Osteocyte (in vitro differentiated cells): ENCODE measurements around the gene EEF1AKMT3. TPM values are rescaled to one million over a fixed set of nuclear protein-coding genes. Genes with fewer than 3 reads are reported as not detected.
A peak's percentile ranks its signal among the peaks of the same experiment; 100 is the strongest.

Experiments
- DNase-seq: peaks from one replicate; pipeline ENCODE4 v3.0.0; 2021; ENCODE audit warnings: mixed read lengths; ENCODE audit not compliant: unreplicated experiment; ENCODE audit errors: extremely low spot score
- H3K27ac Mint-ChIP-seq: one replicate; pipeline ENCODE4 v1.8.0; 2021; ENCODE audit warnings: mild to moderate bottlenecking, mixed read lengths; ENCODE audit not compliant: unreplicated experiment
- H3K27me3 Mint-ChIP-seq: one replicate; pipeline ENCODE4 v1.8.0; 2021; ENCODE audit warnings: mixed read lengths; ENCODE audit not compliant: unreplicated experiment
- H3K36me3 Mint-ChIP-seq: one replicate; pipeline ENCODE4 v1.8.0; 2021; ENCODE audit warnings: mixed read lengths; ENCODE audit not compliant: unreplicated experiment
- H3K4me1 Mint-ChIP-seq: one replicate; pipeline ENCODE4 v1.8.0; 2021; ENCODE audit warnings: mixed read lengths; ENCODE audit not compliant: unreplicated experiment
- H3K4me3 Mint-ChIP-seq: one replicate; pipeline ENCODE4 v1.8.0; 2021; ENCODE audit warnings: mild to moderate bottlenecking, moderate library complexity, mixed read lengths; ENCODE audit not compliant: unreplicated experiment
- H3K9me3 Mint-ChIP-seq: one replicate; pipeline ENCODE4 v1.8.0; 2021; ENCODE audit warnings: mixed read lengths; ENCODE audit not compliant: unreplicated experiment
- CTCF ChIP-seq: fragments of 200-600 bp; sonication (generic); IDR thresholded peaks from 2 replicates; pipeline ENCODE4 v1.5.0; 2021; ENCODE audit warnings: antibody characterized with exemption, mild to moderate bottlenecking, moderate library complexity
- total RNA-seq: library from RNA; stranded (reverse); gene quantifications from 2 replicates; pipeline ENCODE4 v1.2.1, GENCODE V29; 2021

Gene EEF1AKMT3
- total RNA-seq, 1 donor from 2014 or later, result 9.8 TPM

- H3K27ac Mint-ChIP-seq, result no peak overlapping the region
- peaks cover 56% of the 10 kb centered on the region for H3K27me3 Mint-ChIP-seq
- H3K9me3 Mint-ChIP-seq, result no peaks in the 10 kb centered on the region
- no peaks in the 10 kb centered on the region for H3K36me3 Mint-ChIP-seq
- no peak overlapping the region for H3K4me3 Mint-ChIP-seq
- peaks cover 20% of the 10 kb centered on the region for H3K4me1 Mint-ChIP-seq
- DNase-seq, result no peak
- no peak for TF ChIP-seq CTCF
These were observed 39.5 kb upstream of the EEF1AKMT3 start for GRCh38 chr12:57732726-57733593.

- TF ChIP-seq CTCF, result no peak
- Mint-ChIP-seq H3K27me3 (peaks cover 53% of the 10 kb centered on the region), H3K36me3 (no peaks in the 10 kb centered on the region), H3K4me1 (peaks cover 21% of the 10 kb centered on the region), H3K9me3 (no peaks in the 10 kb centered on the region), H3K4me3 (no peak overlapping the region), H3K27ac (no peak overlapping the region)
- DNase-seq, result no peak
These were observed 38.5 kb upstream of the EEF1AKMT3 start for GRCh38 chr12:57733928-57734327.

- Mint-ChIP-seq H3K27ac (no peak overlapping the region), H3K27me3 (peaks cover 60% of the 10 kb centered on the region), H3K4me1 (peaks cover 26% of the 10 kb centered on the region), H3K36me3 (no peaks in the 10 kb centered on the region), H3K4me3 (no peak overlapping the region), H3K9me3 (no peaks in the 10 kb centered on the region)
- DNase-seq, result no peak
- no peak for TF ChIP-seq CTCF
These were observed 37.8 kb upstream of the EEF1AKMT3 start for GRCh38 chr12:57734591-57734990.

- peaks cover 65% of the 10 kb centered on the region for H3K27me3 Mint-ChIP-seq
- no peak for TF ChIP-seq CTCF
- no peaks in the 10 kb centered on the region for H3K9me3 Mint-ChIP-seq
- no peak overlapping the region for H3K27ac Mint-ChIP-seq
- peak overlapping the region; percentile 26 for H3K4me3 Mint-ChIP-seq
- no peak for DNase-seq
- H3K36me3 Mint-ChIP-seq, result no peaks in the 10 kb centered on the region
- peaks cover 26% of the 10 kb centered on the region for H3K4me1 Mint-ChIP-seq
These were observed 37.1 kb upstream of the EEF1AKMT3 start for GRCh38 chr12:57735198-57735855.
